ENCODE measurements around the gene GBE1. TPM values are rescaled to one million over a fixed set of nuclear protein-coding genes. Genes with fewer than 3 reads are reported as not detected.

The GBE1 gene
- total RNA-seq, 4 donors from 2014 or later, result 15.8 to 28.6 (median 20.5) TPM

- DNase-seq (ENCODE audit: low spot score in 2 of 2), result no peak
- Histone ChIP-seq H3K9me3 (no peaks in the 10 kb centered on the region), H3K27me3 (no peaks in the 10 kb centered on the region), H3K36me3 (peaks cover 13% of the 10 kb centered on the region), H3K4me1 (no peaks in the 10 kb centered on the region), H3K4me3 (no peak overlapping the region), H3K27ac (no peak overlapping the region)
- 99% methylated on average over 2 of the region's 2 CpGs for WGBS
- TF ChIP-seq CTCF (IDR thresholded peaks at IDR 0.05) (no peak), EP300 (IDR thresholded peaks at IDR 0.05) (no peak), POLR2A (IDR thresholded peaks at IDR 0.05) (no peak), POLR2AphosphoS5 (IDR thresholded peaks at IDR 0.05) (no peak)
Observed at GRCh38 chr3:81695302-81695701, 66.1 kb downstream of the GBE1 start.

- 91% methylated on average over 5 of the region's 5 CpGs for WGBS
- H3K4me3 ChIP-seq, result no peak overlapping the region
Observed at GRCh38 chr3:81694662-81695061, 66.8 kb downstream of the GBE1 start.

GRCh38 chr3:81692766-81693165 lies 68.7 kb downstream of the GBE1 start:
- TF ChIP-seq CTCF (IDR thresholded peaks at IDR 0.05), result no peak
- no peak for TF ChIP-seq POLR2A (IDR thresholded peaks at IDR 0.05)
- no peak for TF ChIP-seq EP300 (IDR thresholded peaks at IDR 0.05)
- no peak for TF ChIP-seq POLR2AphosphoS5 (IDR thresholded peaks at IDR 0.05)
- peaks cover 6% of the 10 kb centered on the region for H3K36me3 ChIP-seq
- H3K4me1 ChIP-seq, result no peaks in the 10 kb centered on the region
- H3K9me3 ChIP-seq, result no peaks in the 10 kb centered on the region
- H3K4me3 ChIP-seq, result no peak overlapping the region
- no peak overlapping the region for H3K27ac ChIP-seq
- 81% methylated on average over 1 of the region's 1 CpG for WGBS
- DNase-seq (ENCODE audit: low spot score in 2 of 2), result no peak
- H3K27me3 ChIP-seq, result no peaks in the 10 kb centered on the region

More at GRCh38 chr3:81694662-81695061, 66.8 kb downstream of the GBE1 start:
- H3K36me3 ChIP-seq, result peaks cover 15% of the 10 kb centered on the region
- no peak for DNase-seq (ENCODE audit: low spot score in 2 of 2)
- no peaks in the 10 kb centered on the region for H3K9me3 ChIP-seq
- TF ChIP-seq EP300 (IDR thresholded peaks at IDR 0.05) (no peak), POLR2AphosphoS5 (IDR thresholded peaks at IDR 0.05) (no peak), CTCF (IDR thresholded peaks at IDR 0.05) (no peak), POLR2A (IDR thresholded peaks at IDR 0.05) (no peak)
- no peak overlapping the region for H3K27ac ChIP-seq
- H3K27me3 ChIP-seq, result no peaks in the 10 kb centered on the region
- no peaks in the 10 kb centered on the region for H3K4me1 ChIP-seq

GRCh38 chr3:81689617-81690016 lies 71.8 kb downstream of the GBE1 start:
- DNase-seq (ENCODE audit: low spot score in 2 of 2), result no peak
- peaks cover 6% of the 10 kb centered on the region for H3K36me3 ChIP-seq
- no peaks in the 10 kb centered on the region for H3K4me1 ChIP-seq
- no peaks in the 10 kb centered on the region for H3K9me3 ChIP-seq
- no peak overlapping the region for H3K27ac ChIP-seq
- no peaks in the 10 kb centered on the region for H3K27me3 ChIP-seq
- H3K4me3 ChIP-seq, result no peak overlapping the region
- WGBS, result 94% methylated on average over 7 of the region's 7 CpGs
- TF ChIP-seq EP300 (IDR thresholded peaks at IDR 0.05) (no peak), POLR2AphosphoS5 (IDR thresholded peaks at IDR 0.05) (no peak), CTCF (IDR thresholded peaks at IDR 0.05) (no peak), POLR2A (IDR thresholded peaks at IDR 0.05) (no peak)

- H3K36me3 ChIP-seq, result peaks cover 4% of the 10 kb centered on the region
- no peaks in the 10 kb centered on the region for H3K9me3 ChIP-seq
- no peak for DNase-seq (ENCODE audit: low spot score in 2 of 2)
- no peaks in the 10 kb centered on the region for H3K4me1 ChIP-seq
- no peak overlapping the region for H3K27ac ChIP-seq
- 78% methylated on average over 4 of the region's 4 CpGs for WGBS
- H3K27me3 ChIP-seq, result no peaks in the 10 kb centered on the region
- TF ChIP-seq POLR2A (IDR thresholded peaks at IDR 0.05) (no peak), CTCF (IDR thresholded peaks at IDR 0.05) (no peak), POLR2AphosphoS5 (IDR thresholded peaks at IDR 0.05) (no peak), EP300 (IDR thresholded peaks at IDR 0.05) (no peak)
- no peak overlapping the region for H3K4me3 ChIP-seq
Observed at GRCh38 chr3:81684751-81685395, 76.6 kb downstream of the GBE1 start.

Measured in suprapubic skin (tissue), 4 donors.